Panc1 (cell line): ENCODE data around the gene ZBTB11.
"Not testable (repeated sequence)": the region's sequence is repeated elsewhere in the genome, so short reads cannot be mapped to it uniquely, and the experiment has no call there.

Experiments
- POLR2AphosphoS5 ChIP-seq: IDR thresholded peaks from 2 replicates; pipeline ENCODE4 v1.6.1; 2012; ENCODE audit warnings: mild to moderate bottlenecking, low read depth, low read length, moderate library complexity
- SIN3A ChIP-seq: IDR thresholded peaks from 2 replicates; pipeline ENCODE4 v1.6.1; 2012; ENCODE audit warnings: low read depth, mild to moderate bottlenecking, low read length, moderate library complexity, borderline replicate concordance; ENCODE audit not compliant: insufficient read depth
- TCF7L2 ChIP-seq: IDR thresholded peaks from 2 replicates; pipeline ENCODE4 v1.6.1; 2011; ENCODE audit warnings: mild to moderate bottlenecking, low read depth, low read length, inconsistent platforms
- TF ChIP-seq, protein P1 (sequence below): fragments of 450-650 bp; IDR thresholded peaks from 2 replicates; pipeline ENCODE4 v1.5.1; 2017; ENCODE audit warnings: mild to moderate bottlenecking
- TF ChIP-seq, protein P2 (sequence below), 2 experiments: IDR thresholded peaks; 2 replicates each; pipeline ENCODE4 v1.6.1; 2011 to 2012; ENCODE audit warnings: low read depth in 2 of 2, control low read depth in 1 of 2, low read length in 1 of 2, mild to moderate bottlenecking in 1 of 2, moderate library complexity in 1 of 2; ENCODE audit not compliant: insufficient read depth in 1 of 2

DNA sequence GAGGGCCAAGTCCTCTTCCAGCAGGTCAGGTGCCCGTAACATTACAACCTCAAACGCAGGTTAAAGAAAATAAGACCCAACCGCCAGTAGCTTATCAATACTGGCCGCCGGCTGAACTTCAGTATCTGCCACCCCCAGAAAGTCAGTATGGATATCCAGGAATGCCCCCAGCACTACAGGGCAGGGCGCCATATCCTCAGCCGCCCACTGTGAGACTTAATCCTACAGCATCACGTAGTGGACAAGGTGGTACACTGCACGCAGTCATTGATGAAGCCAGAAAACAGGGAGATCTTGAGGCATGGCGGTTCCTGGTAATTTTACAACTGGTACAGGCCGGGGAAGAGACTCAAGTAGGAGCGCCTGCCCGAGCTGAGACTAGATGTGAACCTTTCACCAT lies 16.6 kb upstream of the ZBTB11 start:
- TF ChIP-seq, protein P1, sequence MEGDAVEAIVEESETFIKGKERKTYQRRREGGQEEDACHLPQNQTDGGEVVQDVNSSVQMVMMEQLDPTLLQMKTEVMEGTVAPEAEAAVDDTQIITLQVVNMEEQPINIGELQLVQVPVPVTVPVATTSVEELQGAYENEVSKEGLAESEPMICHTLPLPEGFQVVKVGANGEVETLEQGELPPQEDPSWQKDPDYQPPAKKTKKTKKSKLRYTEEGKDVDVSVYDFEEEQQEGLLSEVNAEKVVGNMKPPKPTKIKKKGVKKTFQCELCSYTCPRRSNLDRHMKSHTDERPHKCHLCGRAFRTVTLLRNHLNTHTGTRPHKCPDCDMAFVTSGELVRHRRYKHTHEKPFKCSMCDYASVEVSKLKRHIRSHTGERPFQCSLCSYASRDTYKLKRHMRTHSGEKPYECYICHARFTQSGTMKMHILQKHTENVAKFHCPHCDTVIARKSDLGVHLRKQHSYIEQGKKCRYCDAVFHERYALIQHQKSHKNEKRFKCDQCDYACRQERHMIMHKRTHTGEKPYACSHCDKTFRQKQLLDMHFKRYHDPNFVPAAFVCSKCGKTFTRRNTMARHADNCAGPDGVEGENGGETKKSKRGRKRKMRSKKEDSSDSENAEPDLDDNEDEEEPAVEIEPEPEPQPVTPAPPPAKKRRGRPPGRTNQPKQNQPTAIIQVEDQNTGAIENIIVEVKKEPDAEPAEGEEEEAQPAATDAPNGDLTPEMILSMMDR: peak; percentile 98
- not testable (repeated sequence) for TF ChIP-seq POLR2AphosphoS5, SIN3A, TCF7L2
- TF ChIP-seq, protein P2, sequence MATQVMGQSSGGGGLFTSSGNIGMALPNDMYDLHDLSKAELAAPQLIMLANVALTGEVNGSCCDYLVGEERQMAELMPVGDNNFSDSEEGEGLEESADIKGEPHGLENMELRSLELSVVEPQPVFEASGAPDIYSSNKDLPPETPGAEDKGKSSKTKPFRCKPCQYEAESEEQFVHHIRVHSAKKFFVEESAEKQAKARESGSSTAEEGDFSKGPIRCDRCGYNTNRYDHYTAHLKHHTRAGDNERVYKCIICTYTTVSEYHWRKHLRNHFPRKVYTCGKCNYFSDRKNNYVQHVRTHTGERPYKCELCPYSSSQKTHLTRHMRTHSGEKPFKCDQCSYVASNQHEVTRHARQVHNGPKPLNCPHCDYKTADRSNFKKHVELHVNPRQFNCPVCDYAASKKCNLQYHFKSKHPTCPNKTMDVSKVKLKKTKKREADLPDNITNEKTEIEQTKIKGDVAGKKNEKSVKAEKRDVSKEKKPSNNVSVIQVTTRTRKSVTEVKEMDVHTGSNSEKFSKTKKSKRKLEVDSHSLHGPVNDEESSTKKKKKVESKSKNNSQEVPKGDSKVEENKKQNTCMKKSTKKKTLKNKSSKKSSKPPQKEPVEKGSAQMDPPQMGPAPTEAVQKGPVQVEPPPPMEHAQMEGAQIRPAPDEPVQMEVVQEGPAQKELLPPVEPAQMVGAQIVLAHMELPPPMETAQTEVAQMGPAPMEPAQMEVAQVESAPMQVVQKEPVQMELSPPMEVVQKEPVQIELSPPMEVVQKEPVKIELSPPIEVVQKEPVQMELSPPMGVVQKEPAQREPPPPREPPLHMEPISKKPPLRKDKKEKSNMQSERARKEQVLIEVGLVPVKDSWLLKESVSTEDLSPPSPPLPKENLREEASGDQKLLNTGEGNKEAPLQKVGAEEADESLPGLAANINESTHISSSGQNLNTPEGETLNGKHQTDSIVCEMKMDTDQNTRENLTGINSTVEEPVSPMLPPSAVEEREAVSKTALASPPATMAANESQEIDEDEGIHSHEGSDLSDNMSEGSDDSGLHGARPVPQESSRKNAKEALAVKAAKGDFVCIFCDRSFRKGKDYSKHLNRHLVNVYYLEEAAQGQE (IDR thresholded peaks at IDR 0.05; ENCODE audit: insufficient read depth in 1 of 2, low read depth in 2 of 2, low read length in 1 of 2): not testable (repeated sequence)
